GM23338 (cell line): Measurements from ENCODE around the gene ARHGEF10L. TPM values are rescaled to one million over a fixed set of nuclear protein-coding genes. Genes with fewer than 3 reads are reported as not detected.

Experiments
- ATAC-seq: fragments of 200-7000 bp; cut with Tn5 transposase; 3 replicates; pipeline ENCODE4 v1.9.1; 2020
- DNase-seq: peaks from one replicate; pipeline ENCODE4 v3.0.0-alpha.2; 2015; ENCODE audit warnings: low spot score
- H2AFZ ChIP-seq: fragments of 200-600 bp; sonication (generic); 2 replicates; pipeline ENCODE4 v1.8.0; 2016; ENCODE audit warnings: antibody characterized with exemption, mild to moderate bottlenecking, moderate library complexity
- H3F3A ChIP-seq: fragments of 200-600 bp; sonication (generic); replicated peaks from 2 replicates; pipeline ENCODE4 v1.8.0; 2017; ENCODE audit warnings: antibody characterized with exemption, mixed run types, low read depth
- H3K27ac ChIP-seq: fragments of 200-600 bp; sonication (generic); 2 replicates; pipeline ENCODE4 v1.6.1; 2016; ENCODE audit warnings: low read depth
- H3K27me3 ChIP-seq: fragments of 200-600 bp; sonication (generic); 2 replicates; pipeline ENCODE4 v1.8.0; 2016; ENCODE audit warnings: mild to moderate bottlenecking, mixed run types, moderate library complexity; ENCODE audit not compliant: insufficient read depth
- H3K36me3 ChIP-seq: fragments of 200-600 bp; sonication (generic); 2 replicates; pipeline ENCODE4 v1.8.0; 2016; ENCODE audit warnings: mild to moderate bottlenecking; ENCODE audit not compliant: insufficient read depth
- H3K4me1 ChIP-seq: fragments of 200-600 bp; sonication (generic); 2 replicates; pipeline ENCODE4 v1.8.0; 2016; ENCODE audit warnings: mild to moderate bottlenecking, moderate library complexity; ENCODE audit not compliant: insufficient read depth
- H3K4me2 ChIP-seq: fragments of 200-600 bp; sonication (generic); 2 replicates; pipeline ENCODE4 v1.7.1; 2017; ENCODE audit warnings: mixed run types
- H3K4me3 ChIP-seq: fragments of 200-600 bp; sonication (generic); 2 replicates; pipeline ENCODE4 v1.6.1; 2016; ENCODE audit warnings: mixed run types
- H3K79me2 ChIP-seq: fragments of 200-600 bp; sonication (generic); replicated peaks from 2 replicates; pipeline ENCODE4 v1.8.0; 2017; ENCODE audit warnings: mild to moderate bottlenecking; ENCODE audit not compliant: insufficient read depth
- H3K9me2 ChIP-seq: fragments of 200-600 bp; sonication (generic); 2 replicates; pipeline ENCODE4 v1.8.0; 2017; ENCODE audit not compliant: insufficient read depth
- H4K20me1 ChIP-seq: fragments of 200-600 bp; sonication (generic); replicated peaks from 2 replicates; pipeline ENCODE4 v1.8.0; 2017; ENCODE audit warnings: mild to moderate bottlenecking; ENCODE audit not compliant: insufficient read depth
- H3K27ac Mint-ChIP-seq: 2 replicates; pipeline ENCODE4 v1.8.0; 2020; ENCODE audit warnings: inconsistent platforms, mild to moderate bottlenecking, moderate library complexity, mixed read lengths
- H3K27me3 Mint-ChIP-seq: 3 replicates; pipeline ENCODE4 v1.8.0; 2022; ENCODE audit warnings: low read depth, mild to moderate bottlenecking, moderate library complexity, mixed read lengths, inconsistent platforms; ENCODE audit not compliant: insufficient read depth, poor library complexity
- H3K36me3 Mint-ChIP-seq: 3 replicates; pipeline ENCODE4 v1.8.0; 2021; ENCODE audit warnings: low read depth, mild to moderate bottlenecking, inconsistent platforms, moderate library complexity, mixed read lengths
- H3K4me1 Mint-ChIP-seq: 3 replicates; pipeline ENCODE4 v1.8.0; 2020; ENCODE audit warnings: mild to moderate bottlenecking, inconsistent platforms, mixed read lengths
- H3K4me3 Mint-ChIP-seq: 3 replicates; pipeline ENCODE4 v1.8.0; 2021; ENCODE audit warnings: moderate library complexity, mild to moderate bottlenecking, inconsistent platforms, mixed read lengths
- H3K9me3 Mint-ChIP-seq: 3 replicates; pipeline ENCODE4 v1.8.0; 2020; ENCODE audit warnings: moderate library complexity, mild to moderate bottlenecking, inconsistent platforms, mixed read lengths
- CREB1 ChIP-seq: fragments of 250-450 bp; sonication (Bioruptor Pico); IDR thresholded peaks from 2 replicates; pipeline ENCODE4 v1.5.0; 2020; ENCODE audit warnings: low read depth, mild to moderate bottlenecking, moderate library complexity
- CTCF ChIP-seq, 2 experiments: fragments of 200-600 bp in 1 of 2; sonication (generic) in 1 of 2; conservative IDR thresholded peaks; 2 replicates each; pipeline versions ENCODE4 v1.5.1 to v1.6.1; 2016 to 2017; ENCODE audit warnings: antibody characterized with exemption in 2 of 2, low read depth in 2 of 2, mild to moderate bottlenecking in 2 of 2, moderate library complexity in 1 of 2
- ETS1 ChIP-seq: IDR thresholded peaks from 2 replicates; pipeline ENCODE4 v1.6.1; 2016; ENCODE audit warnings: antibody characterized with exemption
- EZH2 ChIP-seq: fragments of 200-600 bp; sonication (generic); IDR thresholded peaks from one replicate; pipeline ENCODE4 v1.8.0; 2017; ENCODE audit warnings: antibody characterized with exemption, mild to moderate bottlenecking, low read depth; ENCODE audit not compliant: unreplicated experiment
- EZH2phosphoT487 ChIP-seq: fragments of 200-600 bp; sonication (generic); IDR thresholded peaks from one replicate; pipeline ENCODE4 v1.8.1; 2018; ENCODE audit warnings: antibody characterized with exemption; ENCODE audit not compliant: unreplicated experiment
- JUNB ChIP-seq: IDR thresholded peaks from one replicate; pipeline ENCODE4 v1.6.1; 2016; ENCODE audit warnings: antibody characterized with exemption; ENCODE audit not compliant: unreplicated experiment
- NANOG ChIP-seq: IDR thresholded peaks from 2 replicates; pipeline ENCODE4 v1.6.1; 2016; ENCODE audit warnings: antibody characterized with exemption, borderline replicate concordance
- POLR2AphosphoS5 ChIP-seq: IDR thresholded peaks from 2 replicates; pipeline ENCODE4 v1.6.1; 2016; ENCODE audit warnings: antibody characterized with exemption, low read depth
- REST ChIP-seq: IDR thresholded peaks from one replicate; pipeline ENCODE4 v1.6.1; 2018; ENCODE audit warnings: antibody characterized with exemption; ENCODE audit not compliant: unreplicated experiment
- STAT1 ChIP-seq: IDR thresholded peaks from one replicate; pipeline ENCODE4 v1.6.1; 2016; ENCODE audit warnings: antibody characterized with exemption; ENCODE audit not compliant: unreplicated experiment
- ZNF114 ChIP-seq: fragments of 250-450 bp; sonication (Bioruptor Pico); IDR thresholded peaks from 2 replicates; pipeline ENCODE4 v1.5.0; 2020; ENCODE audit warnings: mild to moderate bottlenecking, moderate library complexity
- ZNF331 ChIP-seq: fragments of 250-450 bp; sonication (Bioruptor Pico); IDR thresholded peaks from 2 replicates; pipeline ENCODE4 v1.5.0; 2020; ENCODE audit warnings: low read depth, mild to moderate bottlenecking, moderate library complexity
- ZNF462 ChIP-seq: fragments of 250-450 bp; sonication (Bioruptor Pico); IDR thresholded peaks from 2 replicates; pipeline ENCODE4 v1.5.0; 2020; ENCODE audit warnings: mild to moderate bottlenecking, moderate library complexity
- polyA plus RNA-seq: library from polyadenylated mRNA; unstranded; fragments of >200 nt; fragmentation: Nextera tagmentation; extraction: Ambion mirVana; gene quantifications from 2 replicates; pipeline ENCODE4 v1.2.1, GENCODE V29; 2016
- total RNA-seq: library from RNA; depleted of rRNA; stranded (reverse); fragments of >200 nt; shearing (Covaris generic); gene quantifications from 2 replicates; pipeline ENCODE4 v1.2.3, GENCODE V29; 2014

ARHGEF10L gene
- total and polyA plus RNA-seq, 2 experiments from 2014 or later: 12.1 to 46.8 TPM

- Histone ChIP-seq H4K20me1 (no peaks in the 10 kb centered on the region), H3K4me3 (no peak overlapping the region), H3K9me2 (no peaks in the 10 kb centered on the region), H3K4me2 (no peak overlapping the region), H3K4me1 (no peaks in the 10 kb centered on the region), H3K27me3 (no peaks in the 10 kb centered on the region), H2AFZ (no peak overlapping the region), H3F3A (no peaks in the 10 kb centered on the region), H3K36me3 (no peaks in the 10 kb centered on the region), H3K79me2 (no peaks in the 10 kb centered on the region), H3K27ac (no peak overlapping the region)
- TF ChIP-seq JUNB (no peak), ZNF331 (no peak), POLR2AphosphoS5 (no peak), NANOG (no peak), STAT1 (no peak), REST (no peak), ETS1 (no peak), ZNF462 (CRISPR knock-in tag) (no peak), CTCF (conservative IDR thresholded peaks at IDR 0.05; ENCODE audit: low read depth in 2 of 2) (no peak), CREB1 (CRISPR knock-in tag) (no peak), EZH2 (no peak), ZNF114 (CRISPR knock-in tag) (no peak), EZH2phosphoT487 (no peak)
- H3K9me3 Mint-ChIP-seq: no peaks in the 10 kb centered on the region; the same call in 2 of the 3 replicates
- no peaks in the 10 kb centered on the region for H3K4me1 Mint-ChIP-seq
- H3K36me3 Mint-ChIP-seq: no peaks in the 10 kb centered on the region
- DNase-seq (no peak), ATAC-seq (no peak)
- no peak overlapping the region for H3K4me3 Mint-ChIP-seq
- no peaks in the 10 kb centered on the region for H3K27me3 Mint-ChIP-seq
- H3K27ac Mint-ChIP-seq: no peak overlapping the region
These were observed 189.8 kb downstream of the ARHGEF10L start for GRCh38 chr1:17729248-17729647.
